HG02870 (cell line): ENCODE measurements around the gene SRC.
"Not testable (repeated sequence)": the region's sequence is repeated elsewhere in the genome, so short reads cannot be mapped to it uniquely, and the experiment has no call there.

Source experiments
- ATAC-seq: cut with Tn5 transposase; IDR thresholded peaks from one replicate; pipeline ENCODE4 v1.9.1; 2021; ENCODE audit warnings: mild to moderate bottlenecking, moderate library complexity; ENCODE audit not compliant: unreplicated experiment

The SRC gene

GRCh38 chr20:37335642-37336368 lies 10.1 kb upstream of the SRC start:
- peak; percentile 24 for ATAC-seq

- peak; percentile 66 for ATAC-seq
Measured at GRCh38 chr20:37336369-37337207, 9.4 kb upstream of the SRC start.

- no peak for ATAC-seq
Measured at GRCh38 chr20:37337208-37337991, 8.5 kb upstream of the SRC start.

GRCh38 chr20:37338380-37338779 lies 7.6 kb upstream of the SRC start:
- ATAC-seq, result not testable (repeated sequence)

GRCh38 chr20:37339208-37339607 lies 6.7 kb upstream of the SRC start:
- no peak for ATAC-seq

- not testable (repeated sequence) for ATAC-seq
Measured at GRCh38 chr20:37339764-37340109, 6.2 kb upstream of the SRC start.

GRCh38 chr20:37340998-37341397 lies 4.9 kb upstream of the SRC start:
- ATAC-seq, result no peak

GRCh38 chr20:37341632-37342031 lies 4.3 kb upstream of the SRC start:
- no peak for ATAC-seq

- no peak for ATAC-seq
Measured at GRCh38 chr20:37342231-37343177, 3.4 kb upstream of the SRC start.

GRCh38 chr20:37343212-37343993 lies 2.5 kb upstream of the SRC start:
- ATAC-seq, result no peak

- ATAC-seq, result no peak
Measured at GRCh38 chr20:37343994-37344355, 2.0 kb upstream of the SRC start.

GRCh38 chr20:37344506-37345338 lies 1.2 kb upstream of the SRC start:
- no peak for ATAC-seq

- ATAC-seq, result no peak
Measured at GRCh38 chr20:37346236-37346534, 245 bp downstream of the SRC start.

GRCh38 chr20:37346535-37347346 lies 801 bp downstream of the SRC start:
- ATAC-seq, result no peak

- ATAC-seq, result no peak
Measured at GRCh38 chr20:37347347-37347823, 1.4 kb downstream of the SRC start.

GRCh38 chr20:37347891-37348791 lies 2.2 kb downstream of the SRC start:
- no peak for ATAC-seq
